GM18505 (cell line): ENCODE results near the gene RGS6.

Experiments
- ATAC-seq: cut with Tn5 transposase; IDR thresholded peaks from one replicate; pipeline ENCODE4 v1.9.1; 2021; ENCODE audit not compliant: unreplicated experiment
- POLR2A ChIP-seq: IDR thresholded peaks from 4 replicates; pipeline ENCODE4 v1.6.1; 2011; ENCODE audit warnings: borderline replicate concordance; ENCODE audit not compliant: insufficient read depth, insufficient read length; ENCODE audit errors: extremely low read depth

Gene RGS6

DNA sequence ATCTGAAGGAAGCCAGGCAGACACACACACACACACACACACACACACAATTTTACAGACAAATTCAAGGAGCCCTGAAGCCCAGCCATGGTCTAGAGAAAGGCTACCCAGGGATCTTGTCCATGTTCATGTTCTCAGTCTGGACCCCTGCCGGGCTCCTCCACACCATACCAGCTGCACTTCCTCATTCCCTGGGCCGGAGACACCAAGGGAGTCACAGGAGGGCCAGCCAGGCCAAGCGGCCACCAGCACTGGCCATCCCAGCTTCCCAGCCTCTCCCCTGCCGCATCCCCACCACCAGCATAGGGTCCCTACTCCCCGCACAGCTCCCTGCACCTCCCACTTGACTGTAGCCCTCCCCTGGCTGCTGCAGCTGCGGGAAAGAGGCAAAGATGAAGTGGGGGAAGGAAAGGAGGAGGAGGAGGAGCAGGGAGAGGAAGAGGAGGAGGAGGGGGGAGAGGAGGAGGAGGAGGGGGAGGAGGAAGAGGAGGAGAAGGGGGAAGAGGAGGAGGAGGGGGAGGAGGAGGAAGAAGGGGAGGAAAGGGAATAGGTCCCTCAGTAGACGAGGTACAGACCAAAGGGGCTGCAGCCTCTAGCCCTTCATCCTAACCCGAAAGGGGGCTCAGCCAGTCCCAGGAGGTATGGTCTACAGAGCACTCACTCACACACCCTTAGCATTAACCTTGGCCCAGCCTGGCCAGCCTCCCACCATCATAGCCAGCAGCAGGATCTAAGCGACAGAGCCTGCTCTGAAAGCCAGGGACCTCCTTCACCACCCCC, 668.5 kb downstream of the RGS6 start:
- ATAC-seq: no peak
- no peak for TF ChIP-seq POLR2A

DNA sequence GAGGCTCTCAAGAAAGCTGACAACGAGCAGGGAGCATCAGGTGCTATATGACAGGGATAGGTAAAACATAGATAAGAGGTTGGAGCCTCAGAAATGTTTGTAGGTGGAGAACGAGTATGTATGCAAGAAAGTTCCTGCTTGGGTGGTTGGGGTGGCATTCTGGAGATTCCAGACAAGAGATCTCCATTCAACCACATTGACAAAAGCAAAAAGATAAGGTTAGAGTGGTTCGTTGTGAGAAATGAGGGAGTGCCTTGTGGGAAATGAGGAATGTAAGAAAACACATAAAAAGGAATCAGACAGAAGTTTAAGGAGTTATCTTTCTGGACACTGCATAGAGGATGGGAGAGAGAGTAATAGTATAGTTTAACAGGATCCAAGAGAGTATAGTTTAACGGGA, 671.4 kb downstream of the RGS6 start:
- ATAC-seq: no peak
- no peak for TF ChIP-seq POLR2A

DNA sequence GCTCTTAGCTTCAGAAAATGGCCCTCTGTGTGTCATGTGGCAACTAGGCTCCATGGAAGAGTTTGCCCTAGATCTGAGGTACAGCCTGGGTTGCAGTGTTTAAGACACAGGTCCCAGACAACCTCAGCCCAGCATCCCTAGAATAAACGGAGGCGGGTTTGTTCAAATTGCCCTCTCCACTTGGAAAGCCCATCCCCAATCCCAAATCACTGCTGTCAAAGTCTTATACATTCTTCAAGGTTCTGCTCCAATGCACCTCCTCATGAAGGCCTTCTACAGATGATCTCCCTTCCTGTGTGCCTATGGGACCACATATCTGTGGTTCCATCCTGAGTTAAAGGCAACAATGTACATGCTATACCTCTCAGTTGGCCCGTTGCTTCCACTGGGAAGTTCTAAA, 671.9 kb downstream of the RGS6 start:
- no peak for ATAC-seq
- TF ChIP-seq POLR2A: no peak

DNA sequence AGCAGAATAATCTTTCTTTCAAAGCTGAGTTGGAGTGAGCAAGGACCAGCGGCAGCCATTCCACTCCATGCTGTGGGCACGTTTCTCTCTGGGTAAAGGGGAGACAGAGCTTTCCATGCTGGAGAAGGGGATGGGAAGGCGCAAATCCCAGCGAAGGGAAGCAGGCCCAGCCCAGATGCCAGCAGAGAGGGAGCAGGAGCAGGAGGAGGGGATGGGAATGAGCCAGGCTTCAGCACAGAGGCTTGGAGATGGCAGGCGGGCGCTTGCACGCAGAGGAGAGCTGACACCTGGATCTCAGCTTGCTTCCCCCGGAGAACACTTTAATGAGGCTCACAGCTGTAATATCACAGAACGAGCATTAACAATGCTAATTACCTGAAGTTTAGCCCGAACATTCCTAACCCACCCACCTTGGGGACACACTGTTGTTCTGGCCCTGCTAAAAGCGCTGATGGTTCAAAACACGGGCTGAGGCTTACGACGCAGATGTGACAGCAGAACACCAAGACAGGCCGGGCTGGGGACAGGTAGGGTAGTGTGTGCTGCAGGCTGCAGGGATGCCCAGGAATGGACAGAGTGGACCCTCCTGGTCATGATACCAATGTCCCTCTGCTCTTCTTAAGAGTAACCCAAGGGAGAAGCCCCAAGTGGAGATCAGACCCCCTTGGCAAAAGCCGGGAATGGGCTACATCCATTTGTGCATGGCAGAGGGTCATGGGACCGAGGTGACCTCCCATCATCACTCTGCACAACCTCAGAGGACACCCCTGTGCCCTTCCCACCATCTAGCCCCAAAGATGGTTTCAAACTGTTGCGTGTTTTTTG, 673.1 kb downstream of the RGS6 start:
- TF ChIP-seq POLR2A: no peak
- no peak for ATAC-seq

DNA sequence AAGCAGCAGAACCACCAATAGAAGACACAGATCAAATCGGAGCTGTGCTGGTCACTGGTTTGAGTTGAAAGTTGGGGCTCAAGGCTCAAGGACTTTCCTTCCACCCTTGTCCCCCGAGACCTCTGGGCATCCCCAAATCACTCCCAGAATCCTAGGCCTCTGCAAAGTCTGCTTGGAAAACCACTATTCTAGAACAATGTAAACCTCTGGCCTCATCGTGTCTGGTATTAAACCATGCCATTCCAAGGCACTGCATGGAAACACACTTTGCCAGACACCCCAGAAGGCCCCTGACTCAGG, 673.6 kb downstream of the RGS6 start:
- no peak for TF ChIP-seq POLR2A
- no peak for ATAC-seq

DNA sequence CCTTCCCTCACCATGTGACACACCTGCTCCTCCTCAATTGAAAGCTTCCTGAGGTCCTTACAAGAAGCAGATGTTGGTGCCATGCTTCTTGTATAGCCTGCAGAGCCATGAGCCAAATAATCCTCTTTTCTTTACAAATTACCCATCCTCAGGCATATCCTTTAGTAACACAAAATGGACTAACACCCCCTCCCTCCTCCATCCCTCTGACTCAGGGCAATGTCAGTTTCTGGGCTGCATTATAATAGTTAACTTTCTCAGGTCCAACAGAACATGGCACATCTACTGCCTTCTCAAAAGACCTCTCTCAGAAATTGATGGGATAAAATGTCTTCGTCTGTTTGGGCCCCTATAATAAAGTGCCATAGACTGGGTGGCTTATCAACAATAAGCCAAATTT, 674.6 kb downstream of the RGS6 start:
- TF ChIP-seq POLR2A: no peak
- ATAC-seq: no peak

GRCh38 chr14:72607386-72608130, 675.3 kb downstream of the RGS6 start:
- TF ChIP-seq POLR2A: no peak
- no peak for ATAC-seq

DNA sequence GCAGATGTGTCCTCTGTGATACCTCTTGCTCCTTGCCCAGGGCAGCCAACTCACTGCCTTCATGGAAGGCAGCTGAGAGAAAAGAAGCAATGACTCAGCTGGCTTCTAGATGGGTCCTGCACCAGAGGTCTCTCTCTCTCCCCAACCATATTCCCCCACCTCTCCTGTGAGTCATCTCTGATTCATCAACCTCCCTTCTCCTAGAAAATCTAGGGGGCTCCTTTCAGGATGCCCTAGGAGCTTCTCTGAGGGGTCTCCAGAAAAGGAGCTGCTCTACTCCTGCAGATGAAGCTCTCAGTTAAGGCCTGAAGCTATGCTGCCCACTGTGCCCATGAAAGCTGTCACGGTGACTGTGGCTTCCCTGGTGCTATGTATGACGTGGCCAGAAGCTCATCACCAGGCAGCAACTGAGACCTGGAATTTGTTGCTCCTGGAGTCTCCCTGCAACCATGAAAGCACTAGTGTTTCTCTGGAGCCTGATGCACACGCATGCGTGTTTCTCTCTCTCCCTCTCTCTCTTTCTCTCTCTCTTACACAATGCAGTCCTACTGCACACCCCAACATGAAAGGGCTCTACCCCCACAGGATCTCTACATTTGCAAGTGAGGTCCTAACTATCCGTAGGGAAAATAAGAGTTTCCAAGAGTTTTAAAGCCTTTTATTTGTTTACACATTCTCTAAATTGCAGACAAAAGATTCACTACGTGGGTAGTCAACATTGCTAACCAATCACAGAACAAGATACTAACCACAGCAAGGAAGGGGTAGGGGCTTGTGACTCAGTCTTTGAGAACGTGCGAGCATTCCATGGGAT, 676.4 kb downstream of the RGS6 start:
- no peak for TF ChIP-seq POLR2A
- no peak for ATAC-seq

- no peak for TF ChIP-seq POLR2A
- no peak for ATAC-seq
Measured at GRCh38 chr14:72609205-72609916, 677.1 kb downstream of the RGS6 start.

DNA sequence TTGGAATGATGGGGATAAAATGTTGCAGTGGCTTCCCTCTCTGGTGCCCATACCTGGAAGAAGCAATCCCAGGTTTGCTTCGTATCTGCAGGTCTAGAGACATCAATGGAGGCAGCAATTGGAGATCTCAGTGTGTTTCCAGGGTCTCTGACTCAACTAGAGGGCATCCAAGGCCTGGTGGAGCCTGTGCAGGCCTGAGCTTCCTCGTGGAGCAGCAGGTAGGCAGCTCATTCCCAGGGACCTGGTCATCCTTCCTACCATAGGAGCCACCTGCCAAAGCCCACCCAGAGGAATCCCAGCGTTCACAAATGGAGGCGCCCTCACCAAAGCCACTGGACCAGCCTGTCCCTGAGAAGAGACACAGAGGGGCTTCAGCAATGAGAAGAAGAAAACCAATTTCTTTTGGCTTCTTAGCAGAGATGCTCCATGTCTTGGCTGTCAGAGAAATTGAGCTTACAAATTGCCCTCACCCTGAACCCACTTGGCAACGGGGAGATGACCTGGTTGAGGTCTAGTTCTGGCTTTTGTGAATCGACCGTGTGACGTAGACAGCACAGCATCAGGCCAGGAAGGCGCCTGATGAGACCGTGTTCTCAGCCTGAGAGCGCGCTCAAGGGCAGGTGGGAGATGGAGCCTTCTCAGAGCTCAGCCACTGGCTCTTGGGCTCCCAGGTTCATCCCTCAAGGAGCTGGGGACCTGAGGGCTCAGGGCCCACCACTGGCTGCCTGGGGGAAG, 678.0 kb downstream of the RGS6 start:
- ATAC-seq: no peak
- no peak for TF ChIP-seq POLR2A

DNA sequence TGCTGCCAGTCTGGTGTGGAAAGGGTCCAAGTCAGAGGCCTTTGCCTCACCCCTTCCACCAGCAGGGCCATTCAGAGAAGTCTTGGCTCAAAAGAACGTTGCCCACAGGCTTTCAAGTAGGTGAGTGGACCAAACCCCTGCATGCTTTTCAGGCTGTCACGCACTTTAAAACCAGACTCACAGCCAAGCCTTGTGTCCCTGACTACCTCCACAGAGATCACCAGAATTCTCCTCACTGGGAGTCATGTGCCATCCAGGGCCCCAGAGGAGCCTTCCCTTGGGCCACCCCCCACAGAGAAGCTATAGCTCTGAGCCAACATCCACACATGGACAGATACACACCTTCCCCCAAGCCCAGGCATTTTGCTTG, 678.6 kb downstream of the RGS6 start:
- no peak for TF ChIP-seq POLR2A
- ATAC-seq: no peak

- ATAC-seq: no peak
- TF ChIP-seq POLR2A: no peak
Measured at GRCh38 chr14:72611506-72611905, 679.3 kb downstream of the RGS6 start.
